Left lung (tissue), 10 donors: ENCODE data around the gene KDF1. TPM values are rescaled to one million over a fixed set of nuclear protein-coding genes. Genes with fewer than 3 reads are reported as not detected.

ENCODE experiments used
- ATAC-seq: fragments of 200-7000 bp; cut with Tn5 transposase; one replicate; pipeline ENCODE4 v1.9.1; 2020; ENCODE audit warnings: moderate library complexity
- DNase-seq, 4 donors: peaks; one replicate each; pipeline ENCODE4 v3.0.0-alpha.2; 2013 to 2020
- H3K27ac ChIP-seq, 2 donors: fragments of 200-600 bp; sonication (generic) in 1 of 2; one replicate each; pipeline versions ENCODE4 v1.5.0 to v1.8.0; 2020 to 2021
- H3K27me3 ChIP-seq, 2 donors: fragments of 200-600 bp; sonication (generic) in 1 of 2; one replicate each; pipeline versions ENCODE4 v1.5.0 to v1.8.0; 2020 to 2021
- H3K36me3 ChIP-seq, 2 donors: fragments of 200-600 bp; sonication (generic) in 1 of 2; one replicate each; pipeline versions ENCODE4 v1.5.0 to v1.8.0; 2020 to 2021
- H3K4me1 ChIP-seq, 2 donors: fragments of 200-600 bp; one replicate each; pipeline ENCODE4 v1.8.0; 2021
- H3K4me3 ChIP-seq, 2 donors: fragments of 200-600 bp; sonication (generic) in 1 of 2; one replicate each; pipeline versions ENCODE4 v1.5.0 to v1.8.0; 2020 to 2021; ENCODE audit warnings: mild to moderate bottlenecking in 1 of 2
- H3K9me3 ChIP-seq, 2 donors: fragments of 200-600 bp; sonication (generic) in 1 of 2; one replicate each; pipeline versions ENCODE4 v1.5.0 to v1.8.0; 2020 to 2021
- intact Hi-C, 2 donors: fragments of 100-400 bp; cut with DNase I; formaldehyde crosslinking; loops; one replicate each; pipeline versions ENCODE4 v1.11.2 to v1.14.2; 2022
- polyA plus RNA-seq, 6 donors: library from polyadenylated mRNA; unstranded; fragments of 120-200 nt; gene quantifications; one replicate each; pipeline ENCODE4 v1.2.1, GENCODE V29; 2013; ENCODE audit not compliant: insufficient read length in 6 of 6
- total RNA-seq, 2 donors: library from RNA; stranded (reverse); fragmentation: NEBNext Ultra II Directional; extraction: Animal tissue kit (Norgen Biotek cat#: 25700); gene quantifications; one replicate each; pipeline ENCODE4 v1.2.1, GENCODE V29; 2021
- TF ChIP-seq, protein P1 (sequence below), 2 donors: fragments of 200-600 bp; sonication (generic) in 1 of 2; IDR thresholded peaks; one replicate each; pipeline versions ENCODE4 v1.5.0 to v1.8.0; 2021; ENCODE audit warnings: antibody characterized with exemption in 2 of 2
- donor health status: DM: no; HTN: yes; CAD: no.
- donor health status: DM: no; HTN: no; CAD: no.

Gene KDF1
- total and polyA plus RNA-seq, 8 donors, result 6.7 to 12.1 (median 7.9) TPM

DNA sequence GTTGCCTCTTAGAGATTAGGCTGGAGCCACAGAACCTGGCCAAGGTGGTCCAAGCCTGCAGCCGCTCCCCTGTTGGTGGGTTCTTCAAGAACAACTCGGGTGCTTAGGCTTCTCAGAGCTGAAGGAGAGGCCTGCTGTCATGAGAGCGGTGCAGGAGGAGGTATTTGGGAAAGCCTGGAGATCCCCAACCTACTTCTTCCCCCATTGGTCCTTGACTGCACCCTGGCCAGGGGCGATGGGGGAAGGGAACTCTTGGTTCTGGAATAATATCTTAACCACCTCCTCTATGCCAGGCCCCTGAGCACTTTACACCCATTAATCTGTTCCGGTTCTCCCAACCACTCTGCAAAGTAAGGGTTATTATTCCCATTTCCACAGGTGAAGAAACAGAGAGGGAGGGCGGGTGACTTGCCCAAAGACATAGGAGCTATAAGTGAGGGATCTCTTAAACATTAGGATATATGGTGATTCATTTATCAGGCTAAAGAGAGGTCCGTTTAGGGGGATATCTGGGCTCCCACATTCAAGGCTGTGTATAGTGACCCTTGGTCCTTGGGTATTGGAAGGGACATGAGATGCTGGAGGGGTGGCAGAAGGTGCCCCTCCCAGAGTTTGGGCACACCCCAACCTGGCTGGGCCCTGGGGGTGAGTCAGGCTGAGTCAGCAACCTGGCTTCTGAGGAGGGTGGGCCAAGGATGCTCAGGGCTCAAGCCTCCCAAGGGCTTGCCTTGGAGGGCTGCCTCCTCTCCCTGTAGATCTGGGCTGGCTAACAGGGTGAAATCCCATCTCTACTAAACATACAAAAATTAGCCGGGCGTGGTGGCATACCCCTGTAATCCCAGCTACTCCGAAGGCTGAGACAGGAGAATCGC is 38.4 kb upstream of the KDF1 start:
- TF ChIP-seq, protein P1, sequence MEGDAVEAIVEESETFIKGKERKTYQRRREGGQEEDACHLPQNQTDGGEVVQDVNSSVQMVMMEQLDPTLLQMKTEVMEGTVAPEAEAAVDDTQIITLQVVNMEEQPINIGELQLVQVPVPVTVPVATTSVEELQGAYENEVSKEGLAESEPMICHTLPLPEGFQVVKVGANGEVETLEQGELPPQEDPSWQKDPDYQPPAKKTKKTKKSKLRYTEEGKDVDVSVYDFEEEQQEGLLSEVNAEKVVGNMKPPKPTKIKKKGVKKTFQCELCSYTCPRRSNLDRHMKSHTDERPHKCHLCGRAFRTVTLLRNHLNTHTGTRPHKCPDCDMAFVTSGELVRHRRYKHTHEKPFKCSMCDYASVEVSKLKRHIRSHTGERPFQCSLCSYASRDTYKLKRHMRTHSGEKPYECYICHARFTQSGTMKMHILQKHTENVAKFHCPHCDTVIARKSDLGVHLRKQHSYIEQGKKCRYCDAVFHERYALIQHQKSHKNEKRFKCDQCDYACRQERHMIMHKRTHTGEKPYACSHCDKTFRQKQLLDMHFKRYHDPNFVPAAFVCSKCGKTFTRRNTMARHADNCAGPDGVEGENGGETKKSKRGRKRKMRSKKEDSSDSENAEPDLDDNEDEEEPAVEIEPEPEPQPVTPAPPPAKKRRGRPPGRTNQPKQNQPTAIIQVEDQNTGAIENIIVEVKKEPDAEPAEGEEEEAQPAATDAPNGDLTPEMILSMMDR (IDR thresholded peaks at IDR 0.05), result no peak
- no peak overlapping the region for H3K4me3 ChIP-seq
- peak overlapping the region; percentile 35 to 48 for H3K27ac ChIP-seq
- no peaks in the 10 kb centered on the region for H3K36me3 ChIP-seq
- no peak for DNase-seq
- peaks cover 18 to 57% of the 10 kb centered on the region in 2 donors for H3K4me1 ChIP-seq
- peaks cover 9 to 36% of the 10 kb centered on the region in 2 donors for H3K27me3 ChIP-seq
- intact Hi-C loops, result loop anchor here in 1 of 2 donors (5.0 kb wide), 1 partner anchor 99 kb away; no protein-coding TSS in a partner anchor
- ATAC-seq, result no peak
- H3K9me3 ChIP-seq, result no peaks in the 10 kb centered on the region

DNA sequence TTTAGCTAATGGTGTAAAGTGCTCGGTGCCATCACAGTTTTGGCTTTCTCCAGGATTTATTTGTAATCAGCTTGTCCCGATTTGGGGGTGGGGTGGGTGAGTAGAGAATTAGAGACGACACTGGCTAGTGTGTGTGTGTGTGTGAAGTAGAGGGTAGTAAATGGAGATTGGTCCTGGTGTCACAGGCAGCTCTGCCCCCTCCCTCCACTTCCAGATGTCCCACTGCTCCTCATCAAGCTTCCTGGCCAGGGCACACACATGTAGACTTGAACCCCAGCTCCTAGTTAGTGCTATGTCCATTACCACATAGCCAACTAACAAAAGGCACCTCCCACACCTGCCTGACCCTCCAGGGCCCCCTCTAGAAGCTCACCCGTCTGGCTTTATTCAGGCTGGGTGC is 36.4 kb upstream of the KDF1 start:
- TF ChIP-seq, protein P1 (IDR thresholded peaks at IDR 0.05), result no peak
- DNase-seq (no peak), ATAC-seq (no peak)
- Histone ChIP-seq H3K9me3 (no peaks in the 10 kb centered on the region), H3K36me3 (no peaks in the 10 kb centered on the region), H3K27me3 (peaks cover 15 to 56% of the 10 kb centered on the region in 2 donors), H3K4me1 (peaks cover 16 to 65% of the 10 kb centered on the region in 2 donors), H3K27ac (no peak overlapping the region), H3K4me3 (no peak overlapping the region)
- intact Hi-C loops, result loop anchor here in 1 of 2 donors (5.0 kb wide), 1 partner anchor 101 kb away; no protein-coding TSS in a partner anchor

DNA sequence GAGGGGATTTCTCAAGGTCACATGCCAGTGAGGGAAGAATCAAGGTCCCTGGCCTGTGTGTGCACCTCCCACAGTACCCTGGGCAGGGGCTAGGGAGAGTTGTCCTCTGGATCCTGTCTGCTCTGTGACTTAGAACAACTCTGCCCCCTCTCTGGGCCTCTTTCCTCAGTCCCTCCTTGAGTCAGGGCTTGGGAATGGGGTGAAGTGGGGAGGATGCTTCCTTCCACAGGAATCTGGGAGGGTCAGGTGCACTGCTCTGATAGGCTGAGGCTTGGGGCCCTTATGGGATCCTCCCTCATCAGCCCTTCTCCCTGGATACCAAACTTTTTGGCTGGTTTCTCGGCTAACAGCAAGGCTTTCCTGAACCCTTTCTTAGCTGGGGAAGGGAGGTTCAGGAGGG is 35.8 kb upstream of the KDF1 start:
- Histone ChIP-seq H3K36me3 (no peaks in the 10 kb centered on the region), H3K4me3 (peak overlapping the region in 1 of 2 donors; percentile 62), H3K4me1 (peaks cover 16 to 65% of the 10 kb centered on the region in 2 donors), H3K27me3 (peaks cover 15 to 63% of the 10 kb centered on the region in 2 donors), H3K9me3 (no peaks in the 10 kb centered on the region), H3K27ac (no peak overlapping the region)
- ATAC-seq (no peak), DNase-seq (no peak)
- TF ChIP-seq, protein P1 (IDR thresholded peaks at IDR 0.05), result no peak
- intact Hi-C loops, result loop anchor here in 1 of 2 donors (5.0 kb wide), 1 partner anchor 101 kb away; no protein-coding TSS in a partner anchor

DNA sequence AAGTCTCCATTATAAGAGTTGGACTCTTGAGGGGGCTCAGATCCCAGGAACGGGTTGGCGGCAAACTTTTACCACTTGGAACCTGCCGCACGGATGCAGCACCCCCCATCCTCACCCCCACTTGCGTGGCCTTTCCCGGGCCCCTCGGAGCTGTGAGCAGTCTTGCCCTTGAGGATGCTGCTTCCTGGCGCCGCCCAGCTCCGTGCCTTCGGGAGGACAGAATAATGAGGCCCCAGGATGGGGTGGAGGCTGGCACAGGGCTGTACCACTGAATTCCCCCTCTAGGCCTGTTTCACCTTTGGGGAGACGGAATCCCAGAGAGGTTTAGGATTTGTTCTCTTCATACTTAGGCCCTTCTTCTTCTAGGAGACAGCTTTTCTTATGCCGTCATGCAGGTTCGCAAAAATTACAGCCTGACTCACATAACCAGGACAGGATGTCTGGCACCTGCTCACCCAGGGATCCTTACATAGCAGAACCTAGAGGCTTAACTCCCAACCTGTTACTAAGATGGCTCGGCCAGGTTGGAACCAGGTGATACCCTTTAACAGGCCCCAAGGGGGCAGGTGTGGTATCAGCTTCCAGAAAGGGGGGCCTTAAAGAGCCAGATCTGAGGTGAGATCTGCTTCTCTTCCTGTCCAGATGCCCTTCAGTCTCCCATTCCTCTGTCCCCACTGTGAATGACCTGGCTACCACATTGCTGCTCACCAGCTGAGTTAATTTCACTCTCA is 34.7 kb upstream of the KDF1 start:
- peaks cover 16 to 64% of the 10 kb centered on the region in 2 donors for H3K4me1 ChIP-seq
- DNase-seq, result no peak
- no peaks in the 10 kb centered on the region for H3K9me3 ChIP-seq
- H3K4me3 ChIP-seq, result peak overlapping the region; percentile 37 to 62
- intact Hi-C loops, result loop anchor here in 1 of 2 donors (5.0 kb wide), 1 partner anchor 102 kb away; no protein-coding TSS in a partner anchor
- no peak for ATAC-seq
- TF ChIP-seq, protein P1 (IDR thresholded peaks at IDR 0.05), result no peak
- no peak overlapping the region for H3K27ac ChIP-seq
- H3K36me3 ChIP-seq, result no peaks in the 10 kb centered on the region
- peaks cover 15 to 74% of the 10 kb centered on the region in 2 donors for H3K27me3 ChIP-seq
